OCI-LY7 (cell line): ENCODE data around the gene TGM6. TPM values are rescaled to one million over a fixed set of nuclear protein-coding genes. Genes with fewer than 3 reads are reported as not detected.

Source experiments
- Bru-seq: library from RNA; stranded (reverse); fragments of 400-500 nt; gene quantifications from one replicate; lab custom pipeline; 2021; lab: Mats Ljungman, UMichigan
- BruChase-seq, 2 experiments: library from RNA; stranded (reverse); fragments of 400-500 nt; gene quantifications; one replicate each; lab custom pipeline; 2021; lab: Mats Ljungman, UMichigan
- BruUV-seq: library from RNA; stranded (reverse); fragments of 400-500 nt; replicated peaks from 2 replicates; lab custom pipeline; 2021; lab: Mats Ljungman, UMichigan
- CTCF ChIA-PET: fragments of 300-600 bp; sonication (Branson Sonifier 250); formaldehyde crosslinking; loops from one replicate; lab custom pipeline; 2022; ENCODE audit warnings: antibody characterized with exemption; ENCODE audit not compliant: unreplicated experiment; lab: Charles Lee
- POLR2A ChIA-PET: fragments of 300-600 bp; sonication (Branson Sonifier 250); formaldehyde crosslinking; loops from one replicate; lab custom pipeline; 2022; ENCODE audit warnings: antibody characterized with exemption; lab: Charles Lee
- DNase-seq: peaks from one replicate; pipeline ENCODE4 v3.0.0-alpha.2; 2015; ENCODE audit warnings: low spot score
- H2AFZ ChIP-seq: fragments of 200-600 bp; sonication (generic), shearing (Covaris generic); 2 replicates; pipeline ENCODE4 v1.6.1; 2014; ENCODE audit warnings: mild to moderate bottlenecking, antibody characterized with exemption, low read length, moderate library complexity
- H3K27ac ChIP-seq: fragments of 200-600 bp; sonication (generic); 2 replicates; pipeline ENCODE4 v1.5.1; 2014; ENCODE audit warnings: mixed run types, low read depth, mild to moderate bottlenecking, moderate library complexity, low read length, inconsistent platforms; ENCODE audit not compliant: poor library complexity, severe bottlenecking
- H3K36me3 ChIP-seq: fragments of 200-600 bp; sonication (generic); 2 replicates; pipeline ENCODE4 v1.6.1; 2014; ENCODE audit warnings: mild to moderate bottlenecking, antibody characterized with exemption, low read length, moderate library complexity, mixed read lengths; ENCODE audit not compliant: insufficient read depth
- H3K4me1 ChIP-seq: fragments of 200-600 bp; sonication (generic); 2 replicates; pipeline ENCODE4 v1.5.1; 2014; ENCODE audit warnings: mild to moderate bottlenecking, low read length; ENCODE audit not compliant: insufficient read depth, poor library complexity, severe bottlenecking
- H3K4me2 ChIP-seq: fragments of 200-600 bp; sonication (generic); 2 replicates; pipeline ENCODE4 v1.6.1; 2014; ENCODE audit warnings: mild to moderate bottlenecking, low read length
- H3K4me3 ChIP-seq: fragments of 200-600 bp; sonication (generic); 2 replicates; pipeline ENCODE4 v1.5.1; 2014; ENCODE audit warnings: mild to moderate bottlenecking, low read depth, low read length; ENCODE audit not compliant: poor library complexity, severe bottlenecking
- H3K79me2 ChIP-seq: fragments of 200-600 bp; sonication (generic); 2 replicates; pipeline ENCODE4 v1.6.1; 2016; ENCODE audit warnings: low read depth, mild to moderate bottlenecking, low read length, moderate library complexity, mixed read lengths; ENCODE audit not compliant: insufficient read depth
- H3K9me2 ChIP-seq: fragments of 200-600 bp; sonication (generic); 2 replicates; pipeline ENCODE4 v1.6.1; 2016; ENCODE audit warnings: mild to moderate bottlenecking, low read length, mixed read lengths; ENCODE audit not compliant: insufficient read depth
- H3K9me3 ChIP-seq: fragments of 200-600 bp; sonication (generic); 2 replicates; pipeline ENCODE4 v1.6.1; 2014; ENCODE audit warnings: mild to moderate bottlenecking, mixed run types, low read length, mixed read lengths
- H4K20me1 ChIP-seq: fragments of 200-600 bp; sonication (generic); 2 replicates; pipeline ENCODE4 v1.6.1; 2014; ENCODE audit warnings: mild to moderate bottlenecking, antibody characterized with exemption, low read length, moderate library complexity, mixed read lengths; ENCODE audit not compliant: insufficient read depth
- EZH2phosphoT487 ChIP-seq: fragments of 200-600 bp; sonication (generic); IDR thresholded peaks from 2 replicates; pipeline ENCODE4 v1.6.1; 2018; ENCODE audit warnings: low read depth, borderline replicate concordance, mild to moderate bottlenecking, mixed run types, antibody characterized with exemption, low read length, moderate library complexity, mixed read lengths
- intact Hi-C: fragments of 100-400 bp; cut with micrococcal nuclease; formaldehyde crosslinking; loops from one replicate; pipeline ENCODE4 v1.10.0; 2022; ENCODE audit not compliant: unreplicated experiment
- long read RNA-seq: library from polyadenylated mRNA; stranded (forward); transcript quantifications from one replicate; pipeline ENCODE4 v2.0.0, GENCODE V29; 2022
- total RNA-seq, 2 experiments: library from RNA; depleted of rRNA in 1 of 2; stranded (reverse); fragments of >200 nt in 1 of 2; shearing (Covaris generic) in 1 of 2; gene quantifications; 2 replicates each; pipeline ENCODE4 v1.2.3, GENCODE V29; 2014 to 2022
- TF ChIP-seq, protein P1 (sequence below): fragments of 200-600 bp; sonication (generic); conservative IDR thresholded peaks from 2 replicates; pipeline ENCODE4 v1.5.1; 2014; ENCODE audit warnings: mild to moderate bottlenecking, antibody characterized with exemption, low read length, moderate library complexity, mixed read lengths

The TGM6 gene
- total RNA-seq (2014; rRNA removed; shearing (Covaris generic)) (not detected in 2 replicates), total RNA-seq (2022) (not detected in 2 replicates), Bru-seq, nascent RNA (not detected), BruChase-seq, experiment 1, labeled RNA remaining after a 6-hour chase (not detected), BruChase-seq, experiment 2, labeled RNA remaining after a 2-hour chase (percentile 1 among the genes with signal in this experiment)
- long read RNA-seq: 0 reads

DNA sequence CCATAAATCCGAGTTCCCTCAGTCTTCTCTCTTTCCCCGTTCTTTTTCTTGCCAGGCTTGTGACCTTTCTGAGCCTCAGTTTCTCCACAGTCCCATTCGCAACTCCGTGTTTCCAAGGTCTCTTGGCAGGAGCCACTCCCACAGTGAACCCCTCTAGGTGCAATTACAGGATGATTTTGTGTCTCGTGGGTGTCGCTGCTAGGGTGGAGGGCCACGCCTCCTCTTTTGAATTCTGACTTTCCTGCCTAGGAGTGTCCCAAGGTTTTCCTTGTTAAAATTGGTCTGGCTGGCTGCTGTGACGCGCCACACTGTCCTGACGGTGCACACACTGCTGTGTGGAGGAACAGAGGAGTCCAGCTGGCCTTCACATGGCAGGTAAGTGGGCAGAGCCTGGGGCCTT, at the start of gene TGM6:
TSS of gene TGM6 (plus strand) at position 301 of the 400 bp plus-strand sequence. CDS start at position 369, 68 bp downstream.
- Histone ChIP-seq H3K4me3 (no peak within 1 kb of the TSS), H3K4me1 (no peaks in the 10 kb centered on the region), H3K36me3 (no peaks in the 10 kb centered on the region), H3K79me2 (no peaks in the 10 kb centered on the region), H3K9me3 (no peaks in the 10 kb centered on the region), H3K9me2 (no peaks in the 10 kb centered on the region), H2AFZ (peak within 1 kb of the TSS; percentile 41; the same call in 1 of the 2 replicates), H4K20me1 (no peaks in the 10 kb centered on the region), H3K27ac (no peak within 1 kb of the TSS), H3K4me2 (no peak within 1 kb of the TSS)
- no peak for DNase-seq
- intact Hi-C loops: loop anchor here (10.0 kb wide), 1 partner anchor 264 kb away; no protein-coding TSS in a partner anchor
- BruUV-seq: no TSS peak
- POLR2A ChIA-PET: no interaction called here
- CTCF ChIA-PET: interaction anchor here (0.5 kb wide), 1 partner anchor 180 kb away, joined by 3 read pairs; no protein-coding TSS in a partner anchor
- TF ChIP-seq EZH2phosphoT487: no peak
- TF ChIP-seq, protein P1, sequence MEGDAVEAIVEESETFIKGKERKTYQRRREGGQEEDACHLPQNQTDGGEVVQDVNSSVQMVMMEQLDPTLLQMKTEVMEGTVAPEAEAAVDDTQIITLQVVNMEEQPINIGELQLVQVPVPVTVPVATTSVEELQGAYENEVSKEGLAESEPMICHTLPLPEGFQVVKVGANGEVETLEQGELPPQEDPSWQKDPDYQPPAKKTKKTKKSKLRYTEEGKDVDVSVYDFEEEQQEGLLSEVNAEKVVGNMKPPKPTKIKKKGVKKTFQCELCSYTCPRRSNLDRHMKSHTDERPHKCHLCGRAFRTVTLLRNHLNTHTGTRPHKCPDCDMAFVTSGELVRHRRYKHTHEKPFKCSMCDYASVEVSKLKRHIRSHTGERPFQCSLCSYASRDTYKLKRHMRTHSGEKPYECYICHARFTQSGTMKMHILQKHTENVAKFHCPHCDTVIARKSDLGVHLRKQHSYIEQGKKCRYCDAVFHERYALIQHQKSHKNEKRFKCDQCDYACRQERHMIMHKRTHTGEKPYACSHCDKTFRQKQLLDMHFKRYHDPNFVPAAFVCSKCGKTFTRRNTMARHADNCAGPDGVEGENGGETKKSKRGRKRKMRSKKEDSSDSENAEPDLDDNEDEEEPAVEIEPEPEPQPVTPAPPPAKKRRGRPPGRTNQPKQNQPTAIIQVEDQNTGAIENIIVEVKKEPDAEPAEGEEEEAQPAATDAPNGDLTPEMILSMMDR: no peak

DNA sequence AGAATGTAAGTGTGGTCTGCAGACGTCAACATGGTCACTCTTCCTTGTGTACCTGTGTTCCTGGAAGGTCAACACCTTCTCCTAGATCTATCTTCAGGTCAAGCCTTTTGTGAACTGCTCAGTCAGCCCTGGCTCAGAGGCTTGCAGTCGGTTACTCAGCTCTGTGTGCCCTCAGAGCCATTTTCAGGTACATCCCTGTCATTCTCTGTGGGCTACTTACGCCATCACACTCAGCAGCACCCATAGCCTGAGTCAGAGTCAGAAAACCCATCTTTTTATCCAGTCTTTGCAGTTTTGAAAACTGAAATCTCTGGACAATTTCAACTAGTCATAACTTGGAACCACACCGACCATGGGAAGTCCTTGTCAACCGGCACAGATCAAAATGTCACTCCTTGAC, 49.6 kb upstream of the TGM6 start:
- Histone ChIP-seq H3K4me2 (no peak overlapping the region), H3K4me1 (no peaks in the 10 kb centered on the region), H2AFZ (no peak overlapping the region), H3K4me3 (no peak overlapping the region), H4K20me1 (no peaks in the 10 kb centered on the region), H3K9me3 (no peaks in the 10 kb centered on the region), H3K9me2 (no peaks in the 10 kb centered on the region), H3K79me2 (no peaks in the 10 kb centered on the region), H3K36me3 (no peaks in the 10 kb centered on the region), H3K27ac (no peak overlapping the region)
- no peak for DNase-seq
- POLR2A ChIA-PET: no interaction called here
- BruUV-seq: no TSS peak
- intact Hi-C loops: no loop called here
- CTCF ChIA-PET: no interaction called here
- TF ChIP-seq EZH2phosphoT487: no peak
- TF ChIP-seq, protein P1: no peak

DNA sequence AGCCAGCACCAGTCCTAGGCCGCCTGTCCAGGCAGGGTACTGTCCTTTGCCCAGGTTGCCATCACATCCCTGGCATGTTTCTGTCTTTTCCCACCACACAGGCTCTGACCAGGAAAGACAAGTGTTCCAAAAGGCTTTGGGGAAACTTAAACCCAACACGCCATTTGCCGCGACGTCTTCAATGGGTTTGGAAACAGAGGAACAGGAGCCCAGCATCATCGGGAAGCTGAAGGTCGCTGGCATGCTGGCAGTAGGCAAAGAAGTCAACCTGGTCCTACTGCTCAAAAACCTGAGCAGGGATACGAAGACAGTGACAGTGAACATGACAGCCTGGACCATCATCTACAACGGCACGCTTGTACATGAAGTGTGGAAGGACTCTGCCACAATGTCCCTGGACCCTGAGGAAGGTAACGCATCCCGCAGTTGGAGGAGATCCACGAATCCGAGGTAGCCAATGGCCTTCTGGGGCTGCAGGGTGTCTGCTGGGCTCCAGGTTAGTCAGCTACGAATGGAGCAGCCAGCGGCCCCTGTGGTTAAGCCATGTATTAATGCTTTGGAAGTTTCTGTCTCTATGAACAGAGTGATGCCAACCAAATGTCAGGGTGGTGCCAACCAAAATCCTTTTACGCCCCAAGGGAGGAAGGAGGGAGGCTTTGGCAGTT, 48.7 kb upstream of the TGM6 start:
- BruUV-seq: no TSS peak
- no peak overlapping the region for H2AFZ ChIP-seq
- no peaks in the 10 kb centered on the region for H3K36me3 ChIP-seq
- H3K4me1 ChIP-seq: no peaks in the 10 kb centered on the region
- no peaks in the 10 kb centered on the region for H3K9me3 ChIP-seq
- no peaks in the 10 kb centered on the region for H3K79me2 ChIP-seq
- H4K20me1 ChIP-seq: no peaks in the 10 kb centered on the region
- no peak overlapping the region for H3K4me2 ChIP-seq
- H3K9me2 ChIP-seq: no peaks in the 10 kb centered on the region
- ChIA-PET CTCF (no interaction called here), POLR2A (no interaction called here)
- TF ChIP-seq, protein P1: no peak
- TF ChIP-seq EZH2phosphoT487: no peak
- H3K27ac ChIP-seq: no peak overlapping the region
- no peak overlapping the region for H3K4me3 ChIP-seq
- DNase-seq: no peak
- intact Hi-C loops: no loop called here
